Natural killer cell treated with Interleukin-12 subunit alpha and Interleukin-12 subunit beta and Interleukin-15 and Interleukin-18, amount 100 ng/mL, for 72 hours (primary cell): ENCODE data around the gene AQP7. TPM values are rescaled to one million over a fixed set of nuclear protein-coding genes. Genes with fewer than 3 reads are reported as not detected.
A peak's percentile ranks its signal among the peaks of the same experiment; 100 is the strongest.
"Not testable (repeated sequence)": the region's sequence is repeated elsewhere in the genome, so short reads cannot be mapped to it uniquely, and the experiment has no call there.

ENCODE experiments used
- ATAC-seq, 2 donors: fragments of 150-1000 bp; cut with Tn5 transposase in 1 of 2; sonication (Bioruptor Pico), chemical (Tn5 transposase) in 1 of 2; 2 replicates each; pipeline ENCODE4 v1.10.0; 2021
- DNase-seq: peaks from one replicate; pipeline ENCODE4 v3.0.0; 2022; ENCODE audit warnings: low spot score
- H3K27ac Mint-ChIP-seq, 2 donors: 1 replicate in 1 of 2; 2 replicates in 1 of 2; pipeline ENCODE4 v1.8.0; 2022; ENCODE audit warnings: mixed read lengths in 2 of 2, mild to moderate bottlenecking in 1 of 2, moderate library complexity in 1 of 2
- H3K27me3 Mint-ChIP-seq, 2 donors: 1 replicate in 1 of 2; 2 replicates in 1 of 2; pipeline ENCODE4 v1.8.0; 2022; ENCODE audit warnings: mixed read lengths in 2 of 2
- H3K36me3 Mint-ChIP-seq: one replicate; pipeline ENCODE4 v1.8.0; 2022; ENCODE audit warnings: mixed read lengths
- H3K4me1 Mint-ChIP-seq, 2 donors: 1 replicate in 1 of 2; 2 replicates in 1 of 2; pipeline ENCODE4 v1.8.0; 2022; ENCODE audit warnings: low read depth in 2 of 2, mixed read lengths in 2 of 2, mild to moderate bottlenecking in 1 of 2
- H3K4me3 Mint-ChIP-seq: one replicate; pipeline ENCODE4 v1.8.0; 2022; ENCODE audit warnings: mixed read lengths
- H3K9me3 Mint-ChIP-seq: 2 replicates; pipeline ENCODE4 v1.8.0; 2022; ENCODE audit warnings: mixed read lengths
- total RNA-seq, 2 donors: library from RNA; stranded (reverse); gene quantifications; one replicate each; pipeline ENCODE4 v1.2.3, GENCODE V29; 2022

AQP7 gene
- total RNA-seq, 2 donors from 2014 or later: not detected

DNA sequence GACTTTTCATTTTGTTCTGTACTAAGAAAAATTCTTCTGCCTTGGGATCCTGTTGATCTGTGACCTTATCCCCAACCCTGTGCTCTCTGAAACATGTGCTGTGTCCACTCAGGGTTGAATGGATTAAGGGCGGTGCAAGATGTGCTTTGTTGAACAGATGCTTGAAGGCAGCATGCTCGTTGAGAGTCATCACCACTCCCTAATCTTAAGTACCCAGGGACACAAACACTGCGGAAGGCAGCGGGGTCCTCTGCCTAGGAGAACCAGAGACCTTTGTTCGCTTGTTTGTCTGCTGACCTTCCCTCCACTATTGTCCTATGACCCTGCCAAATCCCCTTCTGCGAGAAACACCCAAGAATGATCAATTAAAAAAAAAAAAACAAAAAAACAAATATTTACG lies 21.7 kb upstream of the AQP7 start:
- not testable (repeated sequence) for ATAC-seq, H3K9me3 Mint-ChIP-seq, H3K4me3 Mint-ChIP-seq, H3K27ac Mint-ChIP-seq, DNase-seq, H3K27me3 Mint-ChIP-seq, H3K36me3 Mint-ChIP-seq, H3K4me1 Mint-ChIP-seq

DNA sequence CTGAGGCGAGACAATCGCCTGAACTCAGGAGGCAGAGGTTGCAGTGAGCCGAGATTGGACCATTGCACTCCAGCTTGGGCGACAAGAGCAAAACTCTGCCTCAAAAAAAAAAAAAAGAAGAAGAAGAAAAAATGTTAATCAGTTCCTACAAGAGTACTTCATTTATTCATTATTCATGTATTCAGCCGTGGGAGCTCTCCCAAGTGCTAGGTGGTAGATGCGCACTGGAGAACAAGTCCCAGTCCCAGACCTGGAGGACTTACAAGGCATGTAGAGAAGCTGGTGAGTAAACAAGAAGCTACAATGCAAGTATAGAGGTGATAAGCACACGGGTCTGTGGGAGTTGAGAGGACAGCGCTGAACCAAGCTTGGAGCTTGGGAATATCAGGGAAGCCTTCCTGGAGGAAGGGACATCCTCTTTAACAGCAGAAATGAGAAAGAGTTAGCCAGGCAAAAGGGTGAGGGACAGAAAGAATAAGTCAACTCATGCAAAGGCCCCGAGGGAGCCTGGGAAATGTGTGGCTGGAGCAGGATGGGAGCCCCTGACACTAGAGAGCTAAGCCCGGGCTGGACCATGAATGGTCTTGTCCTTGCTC lies 17.4 kb upstream of the AQP7 start:
- DNase-seq (no peak), ATAC-seq (no peak)
- H3K9me3 Mint-ChIP-seq: no peaks in the 10 kb centered on the region
- H3K4me3 Mint-ChIP-seq: no peak overlapping the region
- H3K36me3 Mint-ChIP-seq: no peaks in the 10 kb centered on the region
- peaks cover 6 to 17% of the 10 kb centered on the region in 2 donors for H3K4me1 Mint-ChIP-seq
- H3K27me3 Mint-ChIP-seq: peaks cover 3 to 7% of the 10 kb centered on the region in 2 donors
- peak overlapping the region in 1 of 2 donors; percentile 6 for H3K27ac Mint-ChIP-seq

DNA sequence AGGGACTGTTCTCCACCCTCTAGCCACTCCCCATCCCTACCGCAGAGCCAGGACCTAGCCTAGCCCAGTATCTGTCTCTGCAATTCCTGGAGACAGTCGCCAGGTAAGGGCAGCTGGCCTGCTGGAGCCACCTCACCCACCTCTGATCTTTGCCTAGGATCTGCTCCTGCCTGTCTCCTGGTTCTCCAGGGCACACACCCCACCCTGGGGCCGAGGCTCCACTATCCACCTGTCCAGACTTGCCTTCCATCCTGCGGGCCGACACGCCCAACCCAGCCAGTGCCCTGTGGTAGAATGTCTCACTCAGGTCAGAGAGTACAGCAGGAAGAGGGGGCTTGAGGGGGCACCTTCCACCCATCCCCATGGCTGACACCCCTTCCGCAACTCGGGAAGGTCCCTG lies 15.7 kb upstream of the AQP7 start:
- no peak for ATAC-seq
- Mint-ChIP-seq H3K4me1 (peaks cover 6 to 17% of the 10 kb centered on the region in 2 donors), H3K27me3 (peaks cover 3 to 7% of the 10 kb centered on the region in 2 donors), H3K9me3 (no peaks in the 10 kb centered on the region), H3K4me3 (no peak overlapping the region), H3K36me3 (no peaks in the 10 kb centered on the region), H3K27ac (no peak overlapping the region)
- DNase-seq: no peak

DNA sequence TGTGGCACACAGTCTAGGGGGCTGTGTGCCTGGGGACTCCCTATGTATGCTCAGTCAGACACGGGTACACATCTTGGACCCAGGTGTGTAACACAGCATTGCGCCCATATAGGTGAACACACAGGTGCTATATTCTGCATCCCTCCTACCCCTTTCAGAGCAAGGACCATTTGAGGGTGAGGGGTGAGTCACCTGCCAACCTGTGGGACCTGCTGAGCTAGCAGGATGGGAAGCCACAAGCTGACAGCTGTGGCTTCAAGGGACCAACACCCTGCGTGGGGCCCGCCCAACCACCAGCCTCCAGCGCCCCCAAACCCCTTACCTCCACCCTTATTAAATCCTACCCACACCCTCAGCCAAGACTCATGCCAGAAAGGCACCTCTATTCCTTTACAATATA lies 14.6 kb upstream of the AQP7 start:
- no peak for ATAC-seq
- Mint-ChIP-seq H3K27me3 (peaks cover 3 to 7% of the 10 kb centered on the region in 2 donors), H3K9me3 (no peaks in the 10 kb centered on the region), H3K36me3 (no peaks in the 10 kb centered on the region), H3K4me3 (no peak overlapping the region), H3K4me1 (peaks cover 6 to 17% of the 10 kb centered on the region in 2 donors), H3K27ac (no peak overlapping the region)
- no peak for DNase-seq

DNA sequence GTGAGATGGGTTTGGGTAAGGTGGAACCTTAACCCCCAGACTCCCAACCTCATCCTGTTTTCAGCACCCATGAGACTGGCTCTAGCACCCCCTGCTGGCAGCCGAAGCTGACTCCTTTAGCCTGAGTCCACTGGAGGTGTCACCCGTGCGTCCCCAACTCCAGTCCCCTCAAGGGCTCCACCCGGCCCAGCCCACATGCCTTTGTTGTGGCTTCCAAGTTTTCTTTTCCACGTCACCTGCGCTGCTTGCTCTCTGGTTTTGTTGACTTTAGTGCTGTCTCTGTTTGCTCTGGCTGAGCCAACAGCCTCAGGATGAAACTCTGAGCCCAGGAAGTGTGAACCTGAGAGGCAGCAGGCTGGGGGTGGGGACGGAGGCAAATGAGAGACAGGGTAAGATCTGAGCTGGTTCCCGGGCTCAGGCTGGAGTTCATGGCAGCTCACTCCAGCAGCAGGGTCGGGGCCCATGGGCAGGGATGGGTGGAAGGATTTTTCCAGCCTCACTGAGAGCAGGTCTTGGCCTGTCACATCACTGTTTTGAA lies 13.2 kb upstream of the AQP7 start:
- DNase-seq (peak; percentile 75), ATAC-seq (peak; percentile 71 to 78)
- Mint-ChIP-seq H3K27ac (peak overlapping the region in 1 of 2 donors; percentile 2), H3K9me3 (no peaks in the 10 kb centered on the region), H3K4me1 (peaks cover 6 to 17% of the 10 kb centered on the region in 2 donors), H3K27me3 (peaks cover 3 to 7% of the 10 kb centered on the region in 2 donors), H3K4me3 (peak overlapping the region; percentile 20), H3K36me3 (no peaks in the 10 kb centered on the region)

DNA sequence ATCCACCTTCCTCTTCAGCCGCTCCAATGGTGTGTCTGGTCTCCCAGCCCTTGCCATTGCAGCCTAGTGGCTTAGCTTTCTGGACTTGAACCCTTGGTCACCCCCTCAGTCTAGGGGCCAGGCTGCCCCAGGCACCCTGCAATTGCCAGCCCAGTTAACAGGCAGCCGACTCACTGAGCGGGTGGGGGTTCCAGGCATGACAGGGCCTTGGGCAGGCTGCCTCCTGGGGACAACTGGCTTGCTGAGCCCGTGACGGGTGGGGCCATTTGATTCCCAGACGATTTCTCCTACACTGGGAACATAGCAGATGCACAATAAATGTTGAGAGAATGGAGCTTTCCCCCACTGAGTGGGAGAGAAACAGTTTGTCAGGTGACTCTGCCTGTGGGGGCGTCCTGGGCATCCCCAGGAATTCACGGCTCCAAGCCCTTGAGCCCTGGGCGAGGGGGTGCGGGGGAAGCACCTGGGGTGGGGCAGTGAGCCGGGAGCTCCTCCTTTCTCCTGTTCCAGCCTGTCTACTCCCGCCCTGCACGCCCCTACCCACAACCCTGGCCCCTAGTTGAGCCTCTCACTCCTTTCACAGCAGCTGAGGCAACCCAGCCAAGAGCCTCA lies 12.6 kb upstream of the AQP7 start:
- ATAC-seq (no peak), DNase-seq (no peak)
- Mint-ChIP-seq H3K4me1 (peaks cover 6 to 17% of the 10 kb centered on the region in 2 donors), H3K36me3 (no peaks in the 10 kb centered on the region), H3K4me3 (peak overlapping the region; percentile 20), H3K27me3 (peaks cover 2 to 3% of the 10 kb centered on the region in 2 donors), H3K27ac (peak overlapping the region in 1 of 2 donors; percentile 2), H3K9me3 (no peaks in the 10 kb centered on the region)

DNA sequence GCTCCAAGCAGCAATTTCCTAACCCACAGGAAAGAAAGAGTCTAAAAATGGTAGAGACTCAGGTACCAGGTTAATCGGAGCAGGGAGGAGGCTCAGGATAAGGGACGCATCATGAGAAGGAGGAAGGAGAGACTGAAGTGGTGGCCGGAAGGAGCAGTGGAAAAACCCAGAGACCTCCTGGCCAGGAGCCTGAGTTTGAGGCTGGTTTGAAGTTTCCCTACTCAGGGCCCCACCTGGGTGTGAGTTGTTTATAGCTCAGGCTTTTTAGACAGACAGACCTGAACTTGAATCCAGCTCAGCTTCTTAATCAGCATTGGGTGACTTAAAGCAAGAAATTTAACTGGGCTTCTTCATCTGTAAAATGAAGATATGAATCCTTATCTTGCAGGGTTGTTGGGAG lies 11.9 kb upstream of the AQP7 start:
- Mint-ChIP-seq H3K9me3 (no peaks in the 10 kb centered on the region), H3K27ac (no peak overlapping the region), H3K27me3 (peaks cover 0 to 3% of the 10 kb centered on the region in 2 donors), H3K4me1 (peaks cover 6 to 17% of the 10 kb centered on the region in 2 donors), H3K4me3 (no peak overlapping the region), H3K36me3 (no peaks in the 10 kb centered on the region)
- ATAC-seq: no peak
- DNase-seq: no peak

DNA sequence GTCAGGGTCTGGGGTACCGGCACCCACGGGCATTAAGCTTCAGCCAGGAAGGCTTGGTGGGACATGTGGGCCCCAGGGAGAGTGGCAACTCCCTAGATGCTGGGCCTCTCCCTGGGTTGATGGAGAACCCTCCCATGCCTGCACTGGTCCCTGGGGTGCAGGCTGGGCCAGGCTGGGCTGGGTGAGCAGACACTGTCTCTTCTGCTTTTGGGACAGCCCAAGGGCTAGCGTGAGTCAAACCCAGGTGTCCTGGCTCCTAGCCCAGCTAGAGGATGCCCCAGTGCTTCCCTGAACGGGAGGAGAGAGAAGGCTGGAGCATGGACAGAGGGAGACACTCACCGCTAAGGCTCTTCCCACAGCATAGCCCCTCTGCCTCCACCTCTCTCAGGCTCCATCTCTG lies 5.7 kb upstream of the AQP7 start:
- ATAC-seq: peak; percentile 18 to 50
- Mint-ChIP-seq H3K36me3 (no peaks in the 10 kb centered on the region), H3K9me3 (no peaks in the 10 kb centered on the region), H3K27ac (no peak overlapping the region), H3K4me1 (no peaks in the 10 kb centered on the region), H3K27me3 (no peaks in the 10 kb centered on the region), H3K4me3 (no peak overlapping the region)
- no peak for DNase-seq

DNA sequence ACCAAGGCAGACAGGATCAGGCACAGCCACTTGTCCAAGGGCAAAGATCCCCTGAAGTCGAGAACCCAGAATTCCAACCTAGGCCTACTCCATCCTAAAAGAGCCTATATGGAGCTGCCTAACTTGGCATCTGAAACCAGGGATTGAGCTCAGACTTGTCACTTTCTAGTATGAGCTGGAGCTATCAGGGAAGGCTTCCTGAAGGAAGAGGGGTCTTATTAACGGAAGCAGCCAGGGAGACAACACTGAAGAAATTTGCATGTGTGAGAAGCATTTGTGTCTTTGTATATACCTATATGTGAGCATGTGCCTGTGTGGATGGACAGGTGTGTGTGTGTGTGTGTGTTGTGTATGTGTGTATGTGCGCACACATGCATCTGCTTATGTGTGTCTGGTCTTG lies 4.7 kb upstream of the AQP7 start:
- no peaks in the 10 kb centered on the region for H3K36me3 Mint-ChIP-seq
- no peaks in the 10 kb centered on the region for H3K27me3 Mint-ChIP-seq
- no peaks in the 10 kb centered on the region for H3K4me1 Mint-ChIP-seq
- H3K4me3 Mint-ChIP-seq: no peak overlapping the region
- ATAC-seq: no peak
- DNase-seq: no peak
- no peaks in the 10 kb centered on the region for H3K9me3 Mint-ChIP-seq
- H3K27ac Mint-ChIP-seq: no peak overlapping the region

DNA sequence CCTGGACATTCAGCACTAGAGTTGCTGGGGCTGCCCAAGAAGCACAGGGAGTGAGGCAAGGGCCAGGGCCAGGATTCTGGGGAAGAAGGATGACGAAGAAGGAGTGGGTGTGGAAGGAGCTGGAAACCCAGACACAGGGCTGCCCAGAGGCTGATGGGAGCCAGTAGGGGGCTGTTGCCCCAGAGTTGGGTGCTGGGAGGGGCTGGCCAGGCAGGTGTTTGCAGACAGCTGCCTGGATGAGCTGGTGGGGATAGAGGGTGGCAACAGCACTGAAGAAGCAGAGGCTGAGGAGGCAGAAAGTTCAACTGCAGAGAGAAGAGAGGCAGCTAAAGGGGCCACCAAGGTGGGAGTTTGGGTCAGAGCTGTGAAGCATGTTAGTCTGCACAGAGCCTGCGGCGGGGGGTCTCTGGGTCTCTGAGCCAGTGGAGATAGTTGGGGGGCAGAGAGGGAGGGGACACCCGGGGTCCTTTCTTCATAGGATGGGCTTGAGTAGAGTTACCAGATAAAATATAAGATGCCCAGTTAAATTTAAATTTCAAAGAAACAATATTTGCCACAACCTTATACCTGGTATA lies 2.5 kb upstream of the AQP7 start:
- Mint-ChIP-seq H3K36me3 (no peaks in the 10 kb centered on the region), H3K27ac (no peak overlapping the region), H3K27me3 (no peaks in the 10 kb centered on the region), H3K9me3 (no peaks in the 10 kb centered on the region), H3K4me1 (no peaks in the 10 kb centered on the region), H3K4me3 (no peak overlapping the region)
- peak in 1 of 2 donors; percentile 13 for ATAC-seq
- DNase-seq: no peak

DNA sequence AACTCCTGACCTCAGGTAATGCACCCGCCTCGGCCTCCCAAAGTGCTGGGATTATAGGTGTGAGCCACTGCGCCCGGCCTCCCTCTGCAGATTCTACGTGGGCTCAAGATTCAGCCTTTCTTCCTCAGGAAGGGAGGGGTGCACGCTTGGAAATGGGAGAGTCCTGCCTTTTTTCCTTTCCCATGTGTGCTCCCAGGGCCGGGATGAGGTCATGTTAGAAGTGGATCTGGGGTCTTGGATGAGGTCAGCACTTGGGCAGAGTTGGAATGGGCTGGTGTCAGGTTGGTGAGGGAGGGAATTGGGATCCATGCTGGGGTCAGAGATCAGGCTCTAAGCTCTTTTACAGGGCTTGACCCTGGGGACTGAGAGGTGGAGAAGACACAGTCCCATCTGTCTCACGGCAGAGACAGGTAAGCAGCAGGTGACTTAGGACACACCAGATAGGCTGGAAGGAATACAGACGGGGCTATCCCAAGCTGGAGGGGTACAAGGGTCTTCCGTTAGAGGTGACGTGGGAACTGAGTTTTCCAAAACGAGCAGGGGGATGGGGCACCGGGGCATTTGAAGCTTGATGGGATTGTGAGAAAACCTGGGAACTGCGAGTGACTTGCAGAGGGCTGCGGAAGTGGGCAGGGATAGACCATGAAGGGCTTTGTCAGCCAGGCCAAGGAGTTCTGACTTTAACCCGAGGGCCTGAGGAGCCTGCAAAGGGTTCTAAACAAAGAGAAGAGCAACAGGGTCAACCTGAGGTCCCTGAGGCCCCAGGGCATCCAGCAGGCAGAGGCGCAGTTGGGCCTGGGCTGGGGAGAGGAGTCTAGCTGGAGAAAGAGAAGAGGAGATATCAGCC lies 1.8 kb upstream of the AQP7 start:
- Mint-ChIP-seq H3K9me3 (no peaks in the 10 kb centered on the region), H3K4me1 (no peaks in the 10 kb centered on the region), H3K4me3 (no peak overlapping the region), H3K36me3 (no peaks in the 10 kb centered on the region), H3K27ac (no peak overlapping the region), H3K27me3 (no peaks in the 10 kb centered on the region)
- DNase-seq (no peak), ATAC-seq (peak in 1 of 2 donors; percentile 52)

DNA sequence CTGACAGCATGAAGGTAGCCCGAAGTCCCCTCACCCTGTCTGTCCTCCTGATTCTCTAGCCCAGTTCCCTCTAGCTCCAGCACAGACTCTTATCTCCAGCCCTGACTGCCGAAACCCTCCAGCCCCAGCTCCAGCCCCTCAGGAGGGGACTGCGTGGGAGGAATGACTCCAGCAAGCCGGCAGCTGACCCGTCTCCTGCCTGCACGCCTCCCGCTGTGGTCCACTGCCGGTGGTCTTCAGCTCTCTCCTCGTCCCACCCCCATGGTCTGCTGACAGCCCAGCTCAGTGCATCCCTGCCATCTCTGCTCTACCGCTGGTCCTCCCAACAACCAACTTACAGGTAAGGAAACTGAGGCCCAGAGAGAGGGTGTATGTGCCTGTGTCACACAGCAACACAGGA lies 559 bp downstream of the AQP7 start:
- H3K4me1 Mint-ChIP-seq, H3K27me3 Mint-ChIP-seq, H3K9me3 Mint-ChIP-seq, H3K36me3 Mint-ChIP-seq, H3K27ac Mint-ChIP-seq, H3K4me3 Mint-ChIP-seq, DNase-seq, ATAC-seq: not testable (repeated sequence)

DNA sequence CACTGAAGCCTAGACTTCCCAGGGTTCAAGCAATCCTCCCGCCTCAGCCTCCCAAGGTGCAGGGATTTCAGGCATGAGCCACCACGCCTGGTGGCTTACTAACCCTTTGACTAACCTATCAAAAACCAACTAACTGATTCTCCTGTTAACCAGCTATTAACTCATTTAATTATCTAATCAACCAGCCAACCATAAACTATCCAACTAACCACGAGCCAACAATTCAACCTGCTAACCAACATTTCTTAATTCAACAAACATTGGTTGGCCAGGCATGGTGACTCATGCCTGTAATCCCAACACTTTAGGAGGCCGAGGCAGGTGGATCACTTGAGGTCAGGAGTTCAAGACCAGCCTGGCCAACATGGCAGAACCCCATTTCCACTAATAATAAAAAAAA lies 3.3 kb downstream of the AQP7 start:
- H3K27me3 Mint-ChIP-seq, H3K27ac Mint-ChIP-seq, H3K9me3 Mint-ChIP-seq, H3K4me1 Mint-ChIP-seq, H3K36me3 Mint-ChIP-seq, DNase-seq, ATAC-seq, H3K4me3 Mint-ChIP-seq: not testable (repeated sequence)

DNA sequence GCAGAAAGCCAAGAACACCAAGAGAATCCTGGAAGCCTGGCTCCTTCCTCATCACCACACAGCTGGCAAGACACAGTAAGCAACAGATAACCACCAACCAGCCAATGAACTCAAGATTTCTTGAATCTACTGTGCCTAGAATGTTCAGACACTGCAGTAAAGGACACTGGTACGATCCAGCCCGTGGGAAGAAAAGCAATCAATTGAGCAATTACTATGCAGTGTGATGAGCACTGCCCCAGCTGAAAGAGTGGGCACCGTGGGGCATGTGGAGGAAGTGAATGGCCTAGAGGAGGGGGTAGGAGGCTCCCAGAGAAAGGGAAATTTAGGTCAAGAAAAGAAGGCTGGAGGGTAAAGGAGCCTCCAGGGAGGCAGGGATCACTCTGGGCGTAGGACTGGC lies 4.6 kb downstream of the AQP7 start:
- ATAC-seq, H3K36me3 Mint-ChIP-seq, H3K27ac Mint-ChIP-seq, H3K9me3 Mint-ChIP-seq, DNase-seq, H3K4me1 Mint-ChIP-seq, H3K4me3 Mint-ChIP-seq, H3K27me3 Mint-ChIP-seq: not testable (repeated sequence)
